ENCODE measurements around the gene NPC2. TPM values are rescaled to one million over a fixed set of nuclear protein-coding genes. Genes with fewer than 3 reads are reported as not detected.
"Not testable (repeated sequence)": the region's sequence is repeated elsewhere in the genome, so short reads cannot be mapped to it uniquely, and the experiment has no call there.

NPC2 gene
- 100 to 1,000 TPM; 229 to 483 (median 297) TPM for total RNA-seq

DNA sequence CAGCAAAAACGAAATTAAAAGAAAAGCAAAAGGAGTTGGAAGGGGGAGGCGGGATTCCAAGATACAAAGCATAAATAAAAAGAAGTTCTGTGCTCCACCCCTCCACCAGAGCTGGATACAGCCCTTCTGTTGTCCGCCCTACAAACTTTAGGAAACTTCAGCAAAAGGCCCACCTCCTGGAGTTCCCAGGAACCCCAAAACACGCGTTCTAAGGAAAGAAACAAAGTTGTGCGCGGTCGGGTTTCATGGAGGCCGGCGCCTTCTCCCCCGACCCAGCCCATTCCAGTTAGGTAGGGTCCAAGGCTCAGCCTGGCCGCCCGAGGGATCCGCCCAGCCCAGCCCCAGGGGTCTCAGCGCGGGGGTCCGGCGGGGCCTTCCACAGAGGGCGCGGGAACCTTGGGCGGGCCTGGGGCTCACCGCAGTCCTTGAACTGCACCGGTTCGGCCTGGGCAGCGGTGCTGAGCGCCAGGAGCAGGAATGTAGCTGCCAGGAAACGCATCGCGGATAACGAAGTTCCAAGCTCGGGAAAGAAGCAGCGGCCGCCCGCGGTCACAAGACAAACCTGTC is at the start of gene NPC2:
Gene NPC2 (minus strand): TSS at position 530 of the 567 bp plus-strand sequence. CDS start 31 bp downstream, at position 499.
- 0 to 1% methylated on average over 20 to 29 of the region's 35 CpGs for WGBS, 2 donors
- intact Hi-C loops (cut with DNase I; ENCODE audit: low total_unique reads), result no loop called here
- peak within 1 kb of the TSS; percentile 68 for H3K4me3 ChIP-seq (ENCODE audit: low read depth, poor library complexity, severe bottlenecking)
- no peak for TF ChIP-seq POLR2A (IDR thresholded peaks at IDR 0.05)
- TF ChIP-seq, protein P1, sequence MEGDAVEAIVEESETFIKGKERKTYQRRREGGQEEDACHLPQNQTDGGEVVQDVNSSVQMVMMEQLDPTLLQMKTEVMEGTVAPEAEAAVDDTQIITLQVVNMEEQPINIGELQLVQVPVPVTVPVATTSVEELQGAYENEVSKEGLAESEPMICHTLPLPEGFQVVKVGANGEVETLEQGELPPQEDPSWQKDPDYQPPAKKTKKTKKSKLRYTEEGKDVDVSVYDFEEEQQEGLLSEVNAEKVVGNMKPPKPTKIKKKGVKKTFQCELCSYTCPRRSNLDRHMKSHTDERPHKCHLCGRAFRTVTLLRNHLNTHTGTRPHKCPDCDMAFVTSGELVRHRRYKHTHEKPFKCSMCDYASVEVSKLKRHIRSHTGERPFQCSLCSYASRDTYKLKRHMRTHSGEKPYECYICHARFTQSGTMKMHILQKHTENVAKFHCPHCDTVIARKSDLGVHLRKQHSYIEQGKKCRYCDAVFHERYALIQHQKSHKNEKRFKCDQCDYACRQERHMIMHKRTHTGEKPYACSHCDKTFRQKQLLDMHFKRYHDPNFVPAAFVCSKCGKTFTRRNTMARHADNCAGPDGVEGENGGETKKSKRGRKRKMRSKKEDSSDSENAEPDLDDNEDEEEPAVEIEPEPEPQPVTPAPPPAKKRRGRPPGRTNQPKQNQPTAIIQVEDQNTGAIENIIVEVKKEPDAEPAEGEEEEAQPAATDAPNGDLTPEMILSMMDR (IDR thresholded peaks at IDR 0.05), result no peak
- DNase-seq (ENCODE audit: low spot score in 2 of 2), result no peak

DNA sequence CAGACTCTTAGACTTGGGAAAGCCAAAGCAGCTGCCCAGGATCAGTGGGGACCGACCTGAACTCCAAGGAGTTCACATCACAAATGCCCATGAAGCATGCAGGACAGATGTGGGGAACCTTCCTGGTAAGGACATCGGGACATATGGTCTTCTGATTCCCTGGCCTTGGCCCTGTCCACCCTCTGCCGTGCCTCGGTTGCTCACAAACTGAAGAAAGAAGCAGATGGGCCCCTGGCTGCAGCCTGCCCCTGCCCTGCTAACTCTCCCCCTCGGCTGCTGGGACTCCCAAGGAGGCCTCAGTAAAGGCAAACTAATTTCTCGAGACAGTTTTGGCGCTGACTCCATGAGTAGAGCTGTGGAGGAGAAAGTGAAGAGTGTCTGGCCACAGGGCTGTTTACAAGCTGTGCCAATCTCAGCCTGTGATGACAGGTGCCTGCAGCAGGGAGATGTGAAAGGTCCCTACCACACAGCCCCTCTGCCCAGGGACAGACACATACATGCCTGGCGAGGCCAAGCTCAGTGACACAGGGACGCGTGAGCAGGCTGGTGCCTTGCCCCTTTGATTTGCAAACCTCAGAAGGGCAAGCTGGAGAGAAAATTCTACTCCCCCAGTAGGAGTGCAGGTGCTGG is 49.1 kb upstream of the NPC2 start:
- no peak overlapping the region for H3K4me3 ChIP-seq (ENCODE audit: low read depth, poor library complexity, severe bottlenecking)
- TF ChIP-seq, protein P1 (IDR thresholded peaks at IDR 0.05), result no peak
- no peak for TF ChIP-seq POLR2A (IDR thresholded peaks at IDR 0.05)
- DNase-seq (ENCODE audit: low spot score in 2 of 2), result no peak
- intact Hi-C loops (cut with DNase I; ENCODE audit: low total_unique reads), result no loop called here
- WGBS, 2 donors, result 90% methylated on average over 10 of the region's 10 CpGs

DNA sequence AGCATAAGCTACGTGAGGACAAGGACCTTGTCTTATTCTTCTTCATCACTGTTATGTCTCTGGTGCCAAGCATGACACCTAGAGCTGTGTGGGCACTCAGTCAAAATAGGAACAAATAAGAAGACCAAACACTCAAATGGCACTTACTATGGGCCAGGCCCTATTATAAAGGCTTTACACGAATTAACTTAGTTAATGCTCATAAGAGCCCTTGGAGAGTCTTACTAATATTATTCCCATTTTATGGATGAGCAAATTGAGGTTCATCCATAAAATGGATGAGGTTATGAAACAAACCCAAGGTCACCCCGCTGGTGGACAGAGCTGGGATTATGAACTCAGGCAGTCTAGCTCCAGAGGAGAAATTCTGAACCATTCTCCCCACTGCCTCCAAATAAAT is 48.1 kb upstream of the NPC2 start:
- no peak overlapping the region for H3K4me3 ChIP-seq (ENCODE audit: low read depth, poor library complexity, severe bottlenecking)

DNA sequence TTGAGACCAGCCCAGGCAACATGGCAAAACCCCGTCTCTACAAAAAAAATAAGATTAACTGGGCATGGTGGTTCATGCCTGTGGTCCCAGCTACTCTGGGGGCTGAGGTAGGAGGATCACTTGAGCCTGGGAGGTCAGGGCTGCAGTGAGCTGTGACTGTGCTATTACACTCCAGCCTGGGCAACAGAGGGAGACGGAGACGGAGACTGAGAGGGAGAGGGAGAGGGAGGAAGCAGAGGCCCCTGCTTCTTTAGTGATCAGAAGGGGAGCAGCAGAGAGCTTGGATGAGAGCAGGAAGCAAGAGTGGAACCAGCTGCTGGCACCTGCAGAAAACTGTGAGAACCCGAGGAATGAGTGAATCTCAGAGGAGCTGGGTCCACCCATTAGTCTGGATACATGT is 46.4 kb upstream of the NPC2 start:
- DNase-seq (ENCODE audit: low spot score in 2 of 2), result no peak
- no peak overlapping the region for H3K4me3 ChIP-seq (ENCODE audit: low read depth, poor library complexity, severe bottlenecking)
- TF ChIP-seq, protein P1 (IDR thresholded peaks at IDR 0.05), result no peak
- TF ChIP-seq POLR2A (IDR thresholded peaks at IDR 0.05), result no peak
- intact Hi-C loops (cut with DNase I; ENCODE audit: low total_unique reads), result no loop called here
- WGBS, 2 donors, result 86 to 92% methylated on average over 4 of the region's 4 CpGs

More for the DNA sequence above, 48.1 kb upstream of the NPC2 start:
- no peak for DNase-seq (ENCODE audit: low spot score in 2 of 2)
- TF ChIP-seq POLR2A (IDR thresholded peaks at IDR 0.05), result no peak
- TF ChIP-seq, protein P1 (IDR thresholded peaks at IDR 0.05), result no peak
- WGBS, 2 donors, result 86 to 94% methylated on average over 3 of the region's 3 CpGs
- intact Hi-C loops (cut with DNase I; ENCODE audit: low total_unique reads), result no loop called here

DNA sequence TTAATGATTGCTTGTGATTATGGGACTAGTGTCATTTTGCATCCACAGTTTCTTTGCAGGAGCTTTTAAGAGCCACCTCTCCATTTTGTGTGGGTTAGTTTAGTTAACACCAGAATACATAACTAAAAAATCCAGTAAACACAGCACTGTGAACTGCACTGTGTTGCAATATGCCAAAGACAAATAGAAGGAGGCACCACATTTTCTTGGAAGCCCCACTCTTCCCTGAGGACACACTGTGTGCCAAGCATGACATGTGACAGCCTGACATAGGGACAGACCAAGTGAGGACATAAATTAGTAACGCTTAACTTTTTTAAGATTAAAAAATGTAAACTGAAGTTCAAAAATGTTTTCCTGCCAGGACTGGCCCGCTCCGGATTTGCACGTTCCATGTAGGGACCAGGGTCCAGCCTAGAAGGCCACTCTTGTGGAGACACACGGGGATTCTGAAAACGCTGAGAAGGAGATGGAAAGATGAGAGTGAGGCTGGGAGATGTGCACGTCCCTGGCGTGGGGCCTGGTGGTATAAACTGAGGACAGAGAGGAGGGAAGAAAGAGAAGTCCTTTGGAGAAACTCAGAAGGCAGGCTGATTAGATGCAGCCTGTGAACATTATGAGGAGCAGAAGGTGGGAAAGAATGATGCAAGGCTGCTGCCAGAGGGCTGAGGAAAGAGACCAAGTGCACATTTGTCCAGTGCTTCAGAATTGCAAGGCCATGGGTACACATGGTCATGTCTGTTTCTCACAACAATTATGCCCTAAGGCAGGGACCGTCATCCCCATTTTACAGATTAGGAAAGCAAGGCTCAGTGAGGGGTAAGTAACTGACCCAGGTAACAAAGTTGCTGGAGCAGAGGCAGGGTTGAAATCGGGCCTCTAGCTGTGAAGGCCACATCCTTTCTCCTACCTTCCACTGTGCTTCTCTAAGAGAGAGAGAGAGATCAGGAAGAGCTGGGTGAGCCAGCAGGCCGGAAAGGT is 45.6 kb upstream of the NPC2 start:
- DNase-seq (ENCODE audit: low spot score in 2 of 2), result no peak
- TF ChIP-seq POLR2A (IDR thresholded peaks at IDR 0.05), result no peak
- TF ChIP-seq, protein P1 (IDR thresholded peaks at IDR 0.05), result no peak
- intact Hi-C loops (cut with DNase I; ENCODE audit: low total_unique reads), result no loop called here
- H3K4me3 ChIP-seq (ENCODE audit: low read depth, poor library complexity, severe bottlenecking), result no peak overlapping the region
- WGBS, 2 donors, result 86 to 87% methylated on average over 11 of the region's 11 CpGs

DNA sequence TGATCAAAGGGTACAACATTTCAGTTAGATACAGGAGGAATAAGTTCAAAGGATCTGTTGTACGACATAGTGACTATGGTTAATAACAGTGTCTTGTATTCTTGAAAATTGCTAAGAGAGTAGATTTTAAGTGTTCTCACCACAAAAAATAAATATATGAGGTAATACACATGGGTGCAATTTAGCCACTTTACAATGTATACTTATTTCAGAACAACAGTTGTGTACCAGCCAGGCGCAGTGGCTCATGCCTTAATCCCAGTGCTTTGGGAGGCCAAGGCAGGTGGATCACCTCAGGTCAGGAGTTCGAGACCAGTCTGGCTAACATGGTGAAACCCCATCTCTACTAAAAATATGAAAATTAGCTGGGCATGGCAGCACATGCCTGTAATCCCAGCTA is 43.2 kb upstream of the NPC2 start:
- DNase-seq (ENCODE audit: low spot score in 2 of 2); H3K4me3 ChIP-seq (ENCODE audit: low read depth, poor library complexity, severe bottlenecking); intact Hi-C loops (cut with DNase I; ENCODE audit: low total_unique reads): not testable (repeated sequence)
- WGBS, 2 donors, result 90 to 95% methylated on average over 3 of the region's 3 CpGs

Measured in lower leg skin (tissue), 4 donors.